WERI-Rb-1 (cell line): Measurements from ENCODE around the gene GLT6D1.

Experiments used
- DNase-seq: peaks from one replicate; pipeline ENCODE4 v3.0.0-alpha.2; 2020
- H3K27ac ChIP-seq: fragments of 250-450 bp; sonication (Bioruptor Pico); 2 replicates; pipeline ENCODE4 v1.5.1; 2020; ENCODE audit warnings: mild to moderate bottlenecking, moderate library complexity
- H3K27me3 ChIP-seq: fragments of 250-450 bp; sonication (Bioruptor Pico); 2 replicates; pipeline ENCODE4 v1.5.1; 2021; ENCODE audit warnings: mild to moderate bottlenecking, low read depth, moderate library complexity; ENCODE audit not compliant: insufficient read depth, severe bottlenecking
- H3K36me3 ChIP-seq: fragments of 250-450 bp; sonication (Bioruptor Pico); 2 replicates; pipeline ENCODE4 v1.5.1; 2020; ENCODE audit warnings: mild to moderate bottlenecking, moderate library complexity
- H3K4me3 ChIP-seq: 2 replicates; pipeline ENCODE4 v1.5.1; 2011; ENCODE audit warnings: low read depth, mild to moderate bottlenecking, control low read depth, low read length
- H3K9me3 ChIP-seq: fragments of 250-450 bp; sonication (Bioruptor Pico); 2 replicates; pipeline ENCODE4 v1.5.1; 2021; ENCODE audit warnings: mild to moderate bottlenecking, moderate library complexity; ENCODE audit not compliant: severe bottlenecking
- TF ChIP-seq, protein P1 (sequence below): IDR thresholded peaks from 2 replicates; pipeline ENCODE4 v1.5.1; 2011; ENCODE audit warnings: low read depth, mild to moderate bottlenecking, control low read depth, inconsistent platforms, low read length

GLT6D1 gene

DNA sequence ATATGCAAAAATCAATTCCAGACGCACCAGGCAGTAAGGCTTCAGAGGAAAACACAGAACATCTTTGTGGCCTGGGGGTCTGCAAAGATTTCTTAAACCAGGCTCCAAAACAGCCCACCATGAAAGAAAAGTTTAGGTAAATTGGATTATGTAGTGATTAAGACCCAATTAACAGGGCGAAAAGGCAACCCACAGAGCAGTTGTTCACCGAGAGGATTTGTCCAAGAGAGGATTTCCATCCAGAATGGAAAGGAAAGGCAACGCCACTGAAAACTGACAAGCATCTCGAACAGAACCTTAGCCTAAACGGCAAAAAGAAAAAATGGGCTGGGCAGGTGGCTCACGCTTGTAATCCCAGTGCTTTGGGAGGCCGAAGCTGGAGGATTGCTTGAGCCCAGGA lies 37.4 kb downstream of the GLT6D1 start:
- Histone ChIP-seq H3K27me3 (no peaks in the 10 kb centered on the region), H3K36me3 (no peaks in the 10 kb centered on the region), H3K27ac (no peak overlapping the region), H3K4me3 (no peak overlapping the region), H3K9me3 (no peaks in the 10 kb centered on the region)
- TF ChIP-seq, protein P1, sequence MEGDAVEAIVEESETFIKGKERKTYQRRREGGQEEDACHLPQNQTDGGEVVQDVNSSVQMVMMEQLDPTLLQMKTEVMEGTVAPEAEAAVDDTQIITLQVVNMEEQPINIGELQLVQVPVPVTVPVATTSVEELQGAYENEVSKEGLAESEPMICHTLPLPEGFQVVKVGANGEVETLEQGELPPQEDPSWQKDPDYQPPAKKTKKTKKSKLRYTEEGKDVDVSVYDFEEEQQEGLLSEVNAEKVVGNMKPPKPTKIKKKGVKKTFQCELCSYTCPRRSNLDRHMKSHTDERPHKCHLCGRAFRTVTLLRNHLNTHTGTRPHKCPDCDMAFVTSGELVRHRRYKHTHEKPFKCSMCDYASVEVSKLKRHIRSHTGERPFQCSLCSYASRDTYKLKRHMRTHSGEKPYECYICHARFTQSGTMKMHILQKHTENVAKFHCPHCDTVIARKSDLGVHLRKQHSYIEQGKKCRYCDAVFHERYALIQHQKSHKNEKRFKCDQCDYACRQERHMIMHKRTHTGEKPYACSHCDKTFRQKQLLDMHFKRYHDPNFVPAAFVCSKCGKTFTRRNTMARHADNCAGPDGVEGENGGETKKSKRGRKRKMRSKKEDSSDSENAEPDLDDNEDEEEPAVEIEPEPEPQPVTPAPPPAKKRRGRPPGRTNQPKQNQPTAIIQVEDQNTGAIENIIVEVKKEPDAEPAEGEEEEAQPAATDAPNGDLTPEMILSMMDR, result no peak
- no peak for DNase-seq

DNA sequence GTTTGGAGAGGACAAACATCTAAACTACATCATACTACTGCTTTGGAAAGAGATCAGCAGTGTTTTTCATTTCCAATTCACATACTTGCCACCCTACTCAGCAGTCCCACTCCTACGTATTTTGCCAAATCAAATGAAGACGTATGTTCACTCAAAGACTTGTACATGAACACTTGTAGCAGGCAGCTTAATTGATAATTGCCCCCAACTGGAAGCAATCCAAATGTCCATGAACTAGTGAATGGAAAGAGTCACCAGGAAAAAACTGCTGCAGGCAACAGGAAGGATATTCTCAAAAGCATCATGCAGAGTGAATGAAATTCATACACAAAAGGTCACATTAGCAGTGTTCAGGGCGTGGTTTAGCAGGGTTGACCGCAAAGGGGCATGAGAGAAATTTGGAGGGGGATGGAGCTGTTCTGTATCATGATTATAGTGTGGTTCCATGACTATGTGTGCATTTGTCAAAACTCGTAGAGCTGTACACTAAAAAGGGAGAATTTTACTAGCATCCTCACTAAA lies 39.0 kb downstream of the GLT6D1 start:
- TF ChIP-seq, protein P1, result no peak
- no peaks in the 10 kb centered on the region for H3K36me3 ChIP-seq
- H3K27me3 ChIP-seq, result no peaks in the 10 kb centered on the region
- DNase-seq, result no peak
- H3K9me3 ChIP-seq, result peaks cover under 1% of the 10 kb centered on the region
- H3K27ac ChIP-seq, result no peak overlapping the region
- no peak overlapping the region for H3K4me3 ChIP-seq

DNA sequence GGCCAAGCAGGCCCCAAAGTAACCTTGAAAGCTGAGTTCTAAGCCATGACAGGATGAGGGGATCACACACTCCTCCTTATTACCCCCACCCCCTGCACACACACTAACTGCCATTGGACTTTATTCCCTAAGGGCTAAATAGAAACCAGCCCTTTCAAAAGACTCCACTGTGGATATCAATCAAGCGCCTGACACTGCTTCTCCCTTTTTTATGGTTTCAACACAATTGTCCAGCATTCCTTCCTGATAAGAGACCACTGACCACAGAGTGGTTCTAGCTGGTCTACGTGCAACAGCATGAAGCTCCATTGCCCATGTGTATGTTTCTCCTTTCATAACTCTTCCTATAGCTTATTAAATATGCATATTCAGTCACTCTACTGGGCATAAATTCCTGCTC lies 43.1 kb downstream of the GLT6D1 start:
- no peaks in the 10 kb centered on the region for H3K36me3 ChIP-seq
- H3K4me3 ChIP-seq, result no peak overlapping the region
- TF ChIP-seq, protein P1, result no peak
- peaks cover 4% of the 10 kb centered on the region for H3K9me3 ChIP-seq
- no peak for DNase-seq
- no peak overlapping the region for H3K27ac ChIP-seq
- no peaks in the 10 kb centered on the region for H3K27me3 ChIP-seq

DNA sequence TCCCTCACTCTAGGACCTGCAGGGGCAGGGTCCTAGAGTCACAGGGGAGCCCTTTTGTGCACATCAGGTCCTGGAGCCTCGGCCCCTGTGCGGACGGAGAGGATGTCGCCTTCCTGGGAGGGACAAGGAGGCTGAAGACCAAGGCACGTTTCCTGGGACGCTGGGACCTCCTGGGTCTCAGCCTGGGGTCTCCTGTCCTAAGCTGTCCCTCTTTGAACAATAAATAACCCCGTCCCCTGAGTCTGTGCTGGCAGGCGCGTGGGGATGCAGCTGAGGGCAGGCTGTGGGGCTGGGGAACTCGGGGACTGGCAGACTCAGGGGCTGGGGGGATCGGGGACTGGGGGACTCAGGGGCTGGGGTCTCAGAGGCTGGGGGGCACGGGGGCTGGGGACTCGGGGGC lies 46.7 kb downstream of the GLT6D1 start:
- Histone ChIP-seq H3K9me3 (peaks cover 4% of the 10 kb centered on the region), H3K27ac (no peak overlapping the region), H3K36me3 (no peaks in the 10 kb centered on the region), H3K27me3 (no peaks in the 10 kb centered on the region), H3K4me3 (no peak overlapping the region)
- TF ChIP-seq, protein P1, result no peak
- DNase-seq, result no peak

DNA sequence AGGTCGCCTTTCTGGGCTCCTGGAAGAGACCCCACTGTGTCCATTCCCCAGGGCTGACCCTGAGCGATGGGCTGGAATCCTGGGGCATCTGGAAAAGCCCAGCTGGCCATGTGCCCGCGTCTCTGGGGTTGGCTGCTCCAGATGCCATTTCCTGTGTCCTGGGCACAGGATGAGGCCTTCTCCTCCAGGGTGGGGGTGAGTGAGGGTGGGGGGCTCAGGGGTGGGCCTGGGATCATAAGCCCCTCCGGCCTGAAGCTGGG lies 47.1 kb downstream of the GLT6D1 start:
- no peak for DNase-seq
- TF ChIP-seq, protein P1, result no peak
- Histone ChIP-seq H3K27ac (no peak overlapping the region), H3K27me3 (no peaks in the 10 kb centered on the region), H3K9me3 (peaks cover 4% of the 10 kb centered on the region), H3K36me3 (no peaks in the 10 kb centered on the region), H3K4me3 (no peak overlapping the region)

DNA sequence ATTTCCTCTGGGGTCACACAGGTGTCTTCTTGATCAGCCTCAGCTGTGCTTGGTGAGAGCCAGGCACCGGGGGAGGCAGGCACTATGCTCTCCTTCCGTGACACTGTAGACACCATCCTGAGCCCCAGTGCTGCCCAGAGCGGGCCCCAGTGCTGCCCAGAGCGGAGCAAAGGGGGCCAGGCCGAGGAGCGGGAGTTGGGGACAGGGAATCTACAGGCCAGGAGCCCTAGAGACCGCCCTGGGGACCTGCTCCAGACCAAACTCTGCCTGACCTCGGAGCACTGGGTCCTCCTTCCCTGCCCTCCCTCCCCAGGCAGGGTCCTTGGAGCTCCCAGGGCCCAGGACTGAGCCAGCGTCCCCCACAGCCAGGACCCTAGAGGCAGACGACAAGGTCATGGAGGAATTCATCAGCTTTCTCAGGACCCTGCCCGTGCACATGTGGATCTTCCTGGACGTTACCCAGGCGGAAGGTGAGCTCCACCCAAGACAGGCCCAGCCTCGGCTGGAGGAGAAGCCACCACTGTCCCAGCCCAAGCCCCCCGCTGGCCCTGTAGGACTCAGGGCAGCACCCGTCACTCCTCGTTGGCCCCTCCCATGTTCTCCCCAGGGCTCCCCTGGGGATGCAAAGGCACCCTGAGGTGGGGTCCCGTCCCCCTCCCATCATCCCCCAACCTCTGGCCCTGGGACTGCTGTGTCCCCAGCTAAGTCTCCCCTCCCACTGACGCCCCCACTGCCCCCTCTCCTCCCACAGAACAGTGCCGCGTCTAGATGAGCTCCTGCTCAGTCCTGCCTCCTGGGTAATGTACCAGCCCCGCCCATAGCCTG lies 47.6 kb downstream of the GLT6D1 start:
- no peaks in the 10 kb centered on the region for H3K27me3 ChIP-seq
- TF ChIP-seq, protein P1, result no peak
- DNase-seq, result no peak

More for the DNA sequence above, 47.6 kb downstream of the GLT6D1 start:
- H3K4me3 ChIP-seq, result no peak overlapping the region
- peaks cover 4% of the 10 kb centered on the region for H3K9me3 ChIP-seq
- H3K27ac ChIP-seq, result no peak overlapping the region
- H3K36me3 ChIP-seq, result no peaks in the 10 kb centered on the region
